ENCODE data around the gene GYS1. TPM values are rescaled to one million over a fixed set of nuclear protein-coding genes. Genes with fewer than 3 reads are reported as not detected.

The GYS1 gene
- total and polyA plus RNA-seq, 4 donors: 2.6 to 8.7 (median 6.3) TPM

DNA sequence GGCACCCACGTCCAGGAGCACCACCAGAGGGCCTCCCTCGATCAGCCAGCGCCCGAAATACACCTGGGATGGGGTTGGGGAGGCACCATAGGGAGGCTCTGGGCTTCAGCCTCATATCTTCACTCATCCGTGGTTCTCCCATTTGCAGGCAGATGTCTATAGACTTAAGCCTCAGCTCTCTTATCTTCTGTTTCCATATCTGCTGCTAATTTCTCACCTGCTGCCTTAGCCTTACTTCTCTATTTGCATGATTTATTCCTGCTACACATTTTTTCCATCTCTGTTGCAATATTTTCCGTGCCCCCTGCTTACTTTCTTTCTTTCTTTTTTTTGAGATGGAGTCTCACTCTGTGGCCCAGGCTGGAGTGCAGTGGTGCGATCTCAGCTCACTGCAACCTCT, 5.8 kb downstream of the GYS1 start:
- peaks cover 6 to 26% (median 25%) of the 10 kb centered on the region in 4 donors for H3K36me3 ChIP-seq (ENCODE audit: control insufficient read depth in 4 of 4, insufficient read depth in 3 of 4, low read depth in 1 of 4, low read length in 3 of 4)
- no peaks in the 10 kb centered on the region for H3K9me3 ChIP-seq (ENCODE audit: control insufficient read depth in 4 of 4, low read length in 3 of 4)
- peaks cover 9 to 18% (median 15%) of the 10 kb centered on the region in 4 donors for H3K4me1 ChIP-seq (ENCODE audit: control insufficient read depth in 4 of 4, insufficient read depth in 4 of 4, low read length in 3 of 4)
- no peak for DNase-seq (ENCODE audit: low spot score)
- no peak overlapping the region for H3K9ac ChIP-seq (ENCODE audit: low read depth in 1 of 2, low read length in 2 of 2)
- no peak for TF ChIP-seq HNF4G (IDR thresholded peaks at IDR 0.05)
- TF ChIP-seq, protein P1, sequence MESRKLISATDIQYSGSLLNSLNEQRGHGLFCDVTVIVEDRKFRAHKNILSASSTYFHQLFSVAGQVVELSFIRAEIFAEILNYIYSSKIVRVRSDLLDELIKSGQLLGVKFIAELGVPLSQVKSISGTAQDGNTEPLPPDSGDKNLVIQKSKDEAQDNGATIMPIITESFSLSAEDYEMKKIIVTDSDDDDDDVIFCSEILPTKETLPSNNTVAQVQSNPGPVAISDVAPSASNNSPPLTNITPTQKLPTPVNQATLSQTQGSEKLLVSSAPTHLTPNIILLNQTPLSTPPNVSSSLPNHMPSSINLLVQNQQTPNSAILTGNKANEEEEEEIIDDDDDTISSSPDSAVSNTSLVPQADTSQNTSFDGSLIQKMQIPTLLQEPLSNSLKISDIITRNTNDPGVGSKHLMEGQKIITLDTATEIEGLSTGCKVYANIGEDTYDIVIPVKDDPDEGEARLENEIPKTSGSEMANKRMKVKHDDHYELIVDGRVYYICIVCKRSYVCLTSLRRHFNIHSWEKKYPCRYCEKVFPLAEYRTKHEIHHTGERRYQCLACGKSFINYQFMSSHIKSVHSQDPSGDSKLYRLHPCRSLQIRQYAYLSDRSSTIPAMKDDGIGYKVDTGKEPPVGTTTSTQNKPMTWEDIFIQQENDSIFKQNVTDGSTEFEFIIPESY (IDR thresholded peaks at IDR 0.05): no peak
- TF ChIP-seq HNF4A (conservative IDR thresholded peaks at IDR 0.05): no peak
- no peak for TF ChIP-seq FOXA2 (IDR thresholded peaks at IDR 0.05)
- no peaks in the 10 kb centered on the region for H3K27me3 ChIP-seq (ENCODE audit: control insufficient read depth in 4 of 4, insufficient read depth in 4 of 4, low read length in 3 of 4)
- no peak overlapping the region for H3K4me3 ChIP-seq (ENCODE audit: low read depth in 1 of 3, low read length in 3 of 3)
- WGBS: 94% methylated on average over 7 of the region's 7 CpGs
- H3K27ac ChIP-seq (ENCODE audit: low read depth in 1 of 2, low read length in 2 of 2): no peak overlapping the region

DNA sequence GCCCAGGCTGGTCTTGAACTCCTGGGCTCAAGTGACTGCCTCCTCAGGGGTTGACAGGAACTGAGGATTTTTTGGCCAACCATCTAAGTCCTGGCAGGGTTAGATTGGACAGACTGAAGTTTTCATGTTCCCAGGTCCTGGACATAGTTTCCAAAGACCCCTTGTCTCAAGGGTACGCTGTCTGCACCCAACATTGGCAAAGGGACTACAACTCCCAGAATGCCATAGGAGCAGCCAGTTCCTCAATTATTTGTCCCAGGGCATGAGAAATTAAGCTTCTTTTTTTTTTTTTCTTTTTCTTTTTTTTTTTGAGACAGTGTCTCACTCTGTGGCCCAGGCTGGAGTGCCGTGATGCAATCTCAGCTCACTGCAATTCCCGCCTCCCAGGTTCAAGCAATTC, 6.9 kb downstream of the GYS1 start:
- TF ChIP-seq TAF1 (conservative IDR thresholded peaks at IDR 0.05) (no peak), JUND (IDR thresholded peaks at IDR 0.05) (no peak)
- Histone ChIP-seq H3K9ac (ENCODE audit: low read depth in 1 of 2, low read length in 2 of 2) (no peak overlapping the region), H3K36me3 (ENCODE audit: control insufficient read depth in 4 of 4, insufficient read depth in 3 of 4, low read depth in 1 of 4, low read length in 3 of 4) (peaks cover 6 to 28% (median 25%) of the 10 kb centered on the region in 4 donors), H3K9me3 (ENCODE audit: control insufficient read depth in 4 of 4, low read length in 3 of 4) (no peaks in the 10 kb centered on the region), H3K27me3 (ENCODE audit: control insufficient read depth in 4 of 4, insufficient read depth in 4 of 4, low read length in 3 of 4) (no peaks in the 10 kb centered on the region), H3K27ac (ENCODE audit: low read depth in 1 of 2, low read length in 2 of 2) (no peak overlapping the region), H3K4me1 (ENCODE audit: control insufficient read depth in 4 of 4, insufficient read depth in 4 of 4, low read length in 3 of 4) (peaks cover 2 to 8% (median 5%) of the 10 kb centered on the region in 4 donors), H3K4me3 (ENCODE audit: low read depth in 1 of 3, low read length in 3 of 3) (no peak overlapping the region)
- WGBS: 97% methylated on average over 3 of the region's 3 CpGs
- DNase-seq (ENCODE audit: low spot score): no peak

GRCh38 chr19:48985711-48986110, 7.4 kb downstream of the GYS1 start:
- peaks cover 6 to 28% (median 25%) of the 10 kb centered on the region in 4 donors for H3K36me3 ChIP-seq (ENCODE audit: control insufficient read depth in 4 of 4, insufficient read depth in 3 of 4, low read depth in 1 of 4, low read length in 3 of 4)
- no peak for DNase-seq (ENCODE audit: low spot score)
- 97% methylated on average over 13 of the region's 13 CpGs for WGBS
- H3K9me3 ChIP-seq (ENCODE audit: control insufficient read depth in 4 of 4, low read length in 3 of 4): no peaks in the 10 kb centered on the region
- H3K9ac ChIP-seq (ENCODE audit: low read depth in 1 of 2, low read length in 2 of 2): no peak overlapping the region
- peaks cover 2 to 7% (median 4%) of the 10 kb centered on the region in 4 donors for H3K4me1 ChIP-seq (ENCODE audit: control insufficient read depth in 4 of 4, insufficient read depth in 4 of 4, low read length in 3 of 4)
- H3K27me3 ChIP-seq (ENCODE audit: control insufficient read depth in 4 of 4, insufficient read depth in 4 of 4, low read length in 3 of 4): no peaks in the 10 kb centered on the region
- TF ChIP-seq RAD21 (IDR thresholded peaks at IDR 0.05) (no peak), HNF4G (IDR thresholded peaks at IDR 0.05) (no peak), TAF1 (conservative IDR thresholded peaks at IDR 0.05) (no peak), YY1 (IDR thresholded peaks at IDR 0.05) (no peak), JUND (IDR thresholded peaks at IDR 0.05) (no peak), MAX (IDR thresholded peaks at IDR 0.05) (no peak), HNF4A (conservative IDR thresholded peaks at IDR 0.05) (no peak), EGR1 (IDR thresholded peaks at IDR 0.05; ENCODE audit: low read depth in 2 of 2) (no peak), SP1 (IDR thresholded peaks at IDR 0.05) (no peak)
- TF ChIP-seq, protein P1 (IDR thresholded peaks at IDR 0.05): no peak
- H3K4me3 ChIP-seq (ENCODE audit: low read depth in 1 of 3, low read length in 3 of 3): no peak overlapping the region
- H3K27ac ChIP-seq (ENCODE audit: low read depth in 1 of 2, low read length in 2 of 2): no peak overlapping the region

Measured in liver (tissue), 9 donors.